NT2/D1 (cell line): ENCODE measurements around the gene CHN2.

Experiments
- YY1 ChIP-seq: IDR thresholded peaks from 2 replicates; pipeline ENCODE4 v1.6.1; 2011; ENCODE audit not compliant: insufficient read length, insufficient read depth
- ZNF274 ChIP-seq: IDR thresholded peaks from 2 replicates; pipeline ENCODE4 v1.6.1; 2011; ENCODE audit warnings: mild to moderate bottlenecking, low read depth, low read length

- TF ChIP-seq ZNF274 = no peak
- no peak for TF ChIP-seq YY1
Observed at GRCh38 chr7:29197916-29198315, 3.3 kb downstream of the CHN2 start.
